Stimulated activated CD8-positive, alpha-beta memory T cell treated with anti-CD3 and anti-CD28 coated beads, Interleukin-7, amount 100 ng/mL, for 24 hours (primary cell): ENCODE measurements around the gene AKR1C1.
"Not testable (repeated sequence)": the region's sequence is repeated elsewhere in the genome, so short reads cannot be mapped to it uniquely, and the experiment has no call there.

ENCODE experiments used
- DNase-seq: peaks from one replicate; pipeline ENCODE4 v3.0.0-alpha.2; 2020; ENCODE audit warnings: low read depth

Gene AKR1C1

GRCh38 chr10:5019770-5020612, 56.8 kb downstream of the AKR1C1 start:
- not testable (repeated sequence) for DNase-seq

GRCh38 chr10:5021624-5022290, 58.5 kb downstream of the AKR1C1 start:
- not testable (repeated sequence) for DNase-seq

GRCh38 chr10:5023177-5023805, 60.1 kb downstream of the AKR1C1 start:
- no peak for DNase-seq

- DNase-seq: not testable (repeated sequence)
Measured at GRCh38 chr10:5025461-5025881, 62.3 kb downstream of the AKR1C1 start.

GRCh38 chr10:5030989-5031388, 67.8 kb downstream of the AKR1C1 start:
- no peak for DNase-seq

- DNase-seq: not testable (repeated sequence)
Measured at GRCh38 chr10:5031588-5031987, 68.4 kb downstream of the AKR1C1 start.

- not testable (repeated sequence) for DNase-seq
Measured at GRCh38 chr10:5032444-5032843, 69.2 kb downstream of the AKR1C1 start.
